ENCODE measurements around the gene AKT2. TPM values are rescaled to one million over a fixed set of nuclear protein-coding genes. Genes with fewer than 3 reads are reported as not detected.

Gene AKT2
- total RNA-seq, 1 experiment from 2014 or later, result 84.5 TPM

DNA sequence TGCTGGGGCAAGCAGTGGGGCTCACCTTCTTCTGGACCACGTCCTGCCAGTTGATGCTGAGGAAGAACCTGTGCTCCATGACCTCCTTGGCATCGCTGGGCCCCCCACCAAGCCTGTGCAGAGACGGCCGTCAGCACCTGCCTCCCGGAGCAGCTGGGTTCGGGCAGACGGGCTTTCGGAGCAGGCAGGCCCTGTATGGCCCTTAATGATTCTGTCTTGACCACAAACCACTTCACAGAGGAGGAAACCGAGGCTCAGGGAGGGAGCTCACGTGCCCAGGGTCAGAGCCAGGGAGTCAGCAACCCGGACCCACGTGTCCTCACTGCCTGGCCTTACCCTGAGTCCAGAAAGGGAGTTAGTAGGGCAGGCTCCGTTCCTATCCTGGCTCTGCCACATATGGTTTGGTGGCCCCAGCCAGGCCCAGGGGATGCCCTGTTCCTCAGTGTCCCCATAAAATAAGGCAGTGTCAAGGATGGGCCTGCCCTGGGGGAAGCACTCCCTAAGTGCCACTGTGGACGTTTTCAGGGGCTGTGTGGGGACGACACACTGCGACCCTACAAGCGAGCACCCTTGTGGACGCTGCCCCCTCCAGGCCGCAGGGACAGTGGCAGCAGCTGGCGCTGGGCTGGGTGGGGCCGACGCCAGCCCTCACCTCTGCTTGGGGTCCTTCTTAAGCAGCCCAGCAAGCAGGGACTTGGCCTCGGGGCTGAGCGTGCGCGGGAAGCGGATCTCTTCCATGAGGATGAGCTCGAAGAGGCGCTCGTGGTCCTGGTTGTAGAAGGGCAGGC is 49.7 kb downstream of the AKT2 start:
- DNase-seq (ENCODE audit: low read depth), result no peak

DNA sequence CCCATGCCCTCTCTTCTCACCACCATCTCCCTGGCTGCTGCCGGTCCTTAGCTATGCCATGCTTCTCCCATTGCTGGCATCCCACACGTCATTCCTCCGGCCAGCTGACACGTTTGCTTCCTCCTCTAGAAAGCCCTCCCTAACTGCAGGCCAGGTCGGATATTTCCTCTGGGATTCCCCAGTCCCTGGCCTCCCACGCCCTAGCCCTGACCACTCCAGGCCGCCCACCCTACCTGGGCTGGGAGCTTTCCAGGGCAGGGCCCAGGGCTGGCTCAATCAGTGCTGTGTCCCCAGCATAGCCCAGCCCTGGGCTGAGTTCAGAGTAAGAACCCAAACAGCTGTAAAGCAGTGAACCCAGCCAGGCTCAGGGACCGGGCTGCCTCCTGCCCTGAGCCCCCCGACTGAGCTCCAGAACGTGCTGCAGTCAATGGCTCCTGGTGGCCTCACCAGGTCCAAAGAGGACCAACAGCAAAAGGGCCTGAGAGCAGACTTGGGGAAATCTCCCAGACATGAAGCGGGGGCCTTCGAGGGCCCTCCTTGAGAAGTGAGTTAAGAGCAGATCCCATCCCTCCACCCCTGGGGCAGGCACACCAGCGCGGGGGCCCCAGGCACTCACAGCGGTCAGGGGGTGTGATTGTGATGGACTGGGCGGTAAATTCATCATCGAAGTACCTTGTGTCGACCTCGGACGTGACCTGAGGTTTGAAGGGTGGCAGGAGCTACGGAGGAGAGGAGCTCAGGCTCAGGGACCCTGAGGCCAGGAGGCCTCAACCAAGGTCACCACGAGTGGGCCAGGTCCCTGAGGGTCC is 50.5 kb downstream of the AKT2 start:
- no peak for DNase-seq (ENCODE audit: low read depth)

DNA sequence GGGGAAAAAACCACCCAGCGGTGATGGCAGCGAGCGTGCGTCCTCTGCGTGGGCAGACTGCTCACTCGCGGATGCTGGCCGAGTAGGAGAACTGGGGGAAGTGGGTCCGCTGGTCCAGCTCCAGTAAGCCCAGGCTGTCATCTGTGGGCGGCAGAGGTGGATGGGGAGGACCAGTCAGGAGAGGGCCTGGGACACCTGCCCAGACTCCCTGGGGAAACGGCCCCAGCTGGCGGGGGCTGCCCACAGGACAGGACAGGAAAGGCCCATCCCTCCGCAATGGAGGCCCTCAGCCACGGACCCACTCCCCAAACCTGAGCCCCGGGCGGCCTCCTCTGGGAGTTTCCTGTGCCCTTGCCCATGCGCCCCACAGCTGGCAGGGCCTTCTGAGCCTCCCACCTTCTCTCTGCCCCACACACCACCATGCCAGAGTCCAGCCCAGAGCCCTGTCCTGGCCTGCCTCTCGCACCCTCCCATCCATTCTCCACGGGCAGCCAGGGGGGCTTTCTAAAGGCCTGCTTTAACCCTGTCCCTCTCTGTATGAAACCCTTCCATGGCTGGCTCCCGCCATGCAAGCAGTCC is 51.2 kb downstream of the AKT2 start:
- DNase-seq (ENCODE audit: low read depth), result no peak

DNA sequence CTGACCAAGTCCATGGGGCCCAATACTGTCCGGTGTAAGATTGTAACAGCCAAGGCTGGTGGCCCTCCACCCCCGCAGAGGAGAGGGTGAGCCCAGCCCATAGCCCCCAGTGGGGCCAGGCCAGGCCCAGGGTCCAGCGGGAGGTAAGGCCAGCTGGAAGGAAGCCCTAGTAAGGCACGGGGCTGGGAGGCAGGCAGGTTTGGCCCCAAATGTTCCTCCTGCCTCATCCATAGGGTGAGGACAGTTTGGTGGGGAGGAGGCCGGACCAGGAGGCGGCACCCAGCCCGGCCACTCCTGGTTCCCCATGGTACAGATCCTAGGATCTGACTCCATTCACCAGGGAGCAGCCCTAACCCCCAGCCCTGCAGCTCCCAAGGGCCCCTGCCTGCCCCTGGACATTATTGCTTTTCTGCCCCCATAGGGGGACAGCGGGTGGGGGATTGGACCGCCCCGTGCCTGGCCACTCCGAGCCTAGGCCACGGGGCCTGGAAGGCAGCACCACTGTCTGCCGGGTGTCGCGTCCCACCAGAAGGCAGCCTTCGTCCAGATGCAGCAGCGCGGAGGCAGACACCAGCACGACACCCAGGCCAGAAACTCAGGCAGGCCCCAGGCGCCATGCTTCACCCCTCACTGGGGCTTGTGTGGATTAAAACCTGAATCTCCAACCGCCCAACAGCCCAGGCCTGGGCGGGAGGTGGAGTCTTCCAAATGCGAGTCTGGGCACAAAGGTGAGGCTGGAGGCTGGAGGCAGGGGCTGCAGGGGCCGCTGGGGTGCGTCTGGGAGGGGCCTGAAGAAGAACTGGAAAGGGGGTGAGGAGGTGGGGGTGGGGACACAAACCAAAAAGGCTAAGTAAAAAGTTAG is 52.0 kb downstream of the AKT2 start:
- DNase-seq (ENCODE audit: low read depth), result no peak

DNA sequence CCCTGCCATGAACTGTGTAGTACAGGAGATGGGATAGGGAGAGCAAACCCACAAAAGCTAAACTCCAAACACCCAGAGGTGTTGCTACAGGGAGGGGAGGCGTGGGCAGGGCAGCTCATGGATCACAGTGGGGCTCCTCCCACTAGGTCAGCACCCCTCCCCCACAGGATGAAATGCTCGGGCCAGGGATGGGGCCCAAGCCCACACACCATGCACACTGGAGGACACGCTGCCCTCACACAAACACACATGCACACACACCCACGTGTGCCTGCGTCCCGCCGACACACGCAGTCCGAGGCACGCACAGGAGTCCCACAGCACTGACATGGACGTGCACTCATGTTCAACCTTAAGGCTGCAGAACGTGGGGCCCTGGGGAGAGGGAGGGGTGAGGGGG is 52.7 kb downstream of the AKT2 start:
- DNase-seq (ENCODE audit: low read depth), result no peak

DNA sequence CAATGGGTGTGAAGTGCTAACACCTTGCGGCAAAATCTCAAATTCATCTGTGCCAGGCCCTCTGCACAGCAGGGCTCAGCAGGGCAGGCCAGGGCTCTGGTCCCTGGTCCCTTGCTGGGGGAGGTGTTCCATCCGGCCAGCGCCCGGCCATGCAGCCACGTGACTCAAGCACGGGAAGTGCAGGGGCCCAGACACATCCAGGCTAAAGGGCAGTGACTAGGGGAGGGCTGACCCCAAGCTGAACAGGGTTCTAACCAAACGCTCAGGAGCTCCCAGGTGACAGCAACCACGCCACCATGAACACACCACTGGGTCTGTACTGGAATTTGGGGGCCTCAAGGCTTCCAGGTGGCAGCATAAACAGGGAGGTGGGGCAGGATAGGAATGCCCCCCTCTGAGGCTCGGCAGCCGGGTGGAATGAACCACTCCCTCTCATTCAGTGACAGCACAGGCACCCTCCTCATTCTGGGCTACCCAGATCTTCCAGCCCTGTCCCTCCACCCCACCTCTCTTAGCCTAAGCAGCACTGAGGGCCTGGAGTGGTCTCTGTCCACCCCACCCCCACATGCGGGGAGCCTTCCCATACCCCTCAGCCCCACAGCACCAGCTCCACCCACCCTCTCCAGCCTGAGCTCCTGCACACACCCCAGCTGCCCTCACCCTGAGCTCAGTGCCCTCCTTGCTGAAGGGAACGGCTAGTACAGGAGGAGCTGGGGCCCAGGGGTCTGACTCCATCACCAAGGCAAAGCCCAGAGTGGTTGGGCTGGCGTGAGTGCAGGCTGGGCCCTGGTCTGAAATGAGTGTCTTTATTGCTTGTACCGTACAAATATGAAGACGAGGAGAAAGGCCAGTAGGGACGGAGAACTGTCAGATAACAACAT is 53.4 kb downstream of the AKT2 start:
- DNase-seq (ENCODE audit: low read depth), result peak; percentile 41

DNA sequence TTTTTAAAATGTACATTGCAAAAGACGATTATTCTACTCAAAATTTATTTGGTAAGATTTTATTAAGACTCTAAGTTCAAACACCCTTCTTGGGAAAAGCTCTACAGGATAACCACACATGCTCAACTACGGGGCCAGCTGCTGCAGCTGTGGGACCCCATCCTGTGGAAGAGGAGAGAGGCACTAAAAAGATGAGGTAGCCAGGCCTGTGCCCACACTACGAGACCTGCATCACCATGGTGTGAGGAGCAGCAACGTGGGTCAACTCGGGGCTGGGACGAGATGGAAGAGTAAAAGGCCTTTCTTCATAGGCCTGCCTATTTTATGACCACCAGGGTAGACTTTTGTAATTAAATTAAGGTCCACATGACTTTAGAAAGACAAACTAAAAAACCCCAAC is 54.1 kb downstream of the AKT2 start:
- no peak for DNase-seq (ENCODE audit: low read depth)

DNA sequence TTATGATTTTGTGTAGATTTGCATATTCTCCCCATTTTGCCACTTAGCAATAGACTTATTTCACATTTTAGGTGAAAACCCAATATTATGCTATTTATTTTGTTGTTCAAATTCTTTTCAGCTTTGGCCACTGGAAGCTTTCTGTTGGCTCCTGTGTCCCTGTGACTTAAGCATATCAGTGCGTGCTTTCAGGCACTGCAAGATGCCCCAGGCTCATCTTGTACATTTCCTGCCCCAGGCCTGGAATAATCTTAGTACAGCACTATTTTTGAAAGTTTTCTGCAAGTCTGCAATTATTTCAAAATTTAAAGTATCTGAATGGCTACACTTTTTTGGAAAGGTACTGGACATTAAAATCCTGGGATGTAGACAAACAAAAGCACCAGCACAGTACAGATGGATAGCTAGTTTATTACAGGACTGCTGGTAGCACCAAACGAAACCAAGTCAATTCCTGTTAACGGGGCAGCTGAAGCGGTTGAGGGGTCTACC is 55.2 kb downstream of the AKT2 start:
- no peak for DNase-seq (ENCODE audit: low read depth)

DNA sequence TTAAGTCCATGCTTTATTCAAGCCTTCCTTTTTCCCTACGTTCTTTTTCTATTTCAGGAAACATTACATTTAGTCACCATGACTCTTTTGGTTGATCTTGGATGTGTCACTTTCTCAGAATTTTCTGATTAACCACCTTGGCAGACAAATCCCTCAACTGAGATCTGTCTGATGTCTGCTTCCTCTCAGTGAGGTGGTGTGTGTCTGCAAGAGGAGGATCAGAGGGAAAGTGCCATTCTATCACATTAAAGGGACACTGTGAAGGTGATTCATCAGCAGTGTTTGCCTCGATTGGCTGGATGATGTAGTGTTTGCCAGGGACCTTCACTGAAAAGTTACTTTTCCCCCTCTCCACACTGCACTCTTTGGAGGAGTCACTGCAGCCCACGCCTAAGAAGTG is 55.7 kb downstream of the AKT2 start:
- peak; percentile 39 for DNase-seq (ENCODE audit: low read depth)

DNA sequence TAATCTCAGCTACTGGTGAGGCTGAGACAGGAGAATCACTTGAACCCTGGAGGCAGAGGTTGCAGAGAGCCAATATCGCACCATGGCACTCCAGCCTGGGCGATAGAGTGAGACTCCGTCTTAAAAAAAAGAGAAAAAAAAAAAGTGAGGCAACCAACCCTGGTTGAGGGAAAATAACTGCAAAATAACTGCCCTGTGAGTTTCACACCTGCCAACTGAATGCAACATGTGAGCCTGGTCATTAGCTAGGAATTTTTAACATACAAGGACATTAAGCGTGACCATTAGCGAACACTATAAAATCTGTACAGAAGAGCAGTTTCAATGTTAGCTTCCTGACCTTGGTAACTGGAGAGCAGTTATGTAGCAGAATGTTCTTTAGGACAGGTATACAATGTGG is 56.3 kb downstream of the AKT2 start:
- DNase-seq (ENCODE audit: low read depth), result no peak

DNA sequence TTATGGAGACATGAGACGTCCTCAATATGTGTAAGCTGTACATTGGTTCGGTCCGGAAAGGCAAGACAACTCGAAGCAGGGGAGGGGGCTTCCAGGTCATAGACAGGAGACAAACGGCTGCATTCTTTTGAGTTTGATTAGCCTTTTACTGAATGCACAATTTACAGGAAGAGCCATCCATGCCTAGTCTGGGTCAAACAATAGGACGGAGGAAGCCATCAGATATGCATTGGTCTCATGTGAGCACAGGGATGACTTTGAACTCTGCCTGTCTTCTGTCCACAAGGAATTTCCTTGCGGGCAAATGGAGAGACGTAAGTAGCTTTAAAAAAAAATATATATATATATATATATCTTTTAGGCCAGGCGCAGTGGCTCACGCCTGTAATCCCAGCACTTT is 56.8 kb downstream of the AKT2 start:
- DNase-seq (ENCODE audit: low read depth), result no peak

DNA sequence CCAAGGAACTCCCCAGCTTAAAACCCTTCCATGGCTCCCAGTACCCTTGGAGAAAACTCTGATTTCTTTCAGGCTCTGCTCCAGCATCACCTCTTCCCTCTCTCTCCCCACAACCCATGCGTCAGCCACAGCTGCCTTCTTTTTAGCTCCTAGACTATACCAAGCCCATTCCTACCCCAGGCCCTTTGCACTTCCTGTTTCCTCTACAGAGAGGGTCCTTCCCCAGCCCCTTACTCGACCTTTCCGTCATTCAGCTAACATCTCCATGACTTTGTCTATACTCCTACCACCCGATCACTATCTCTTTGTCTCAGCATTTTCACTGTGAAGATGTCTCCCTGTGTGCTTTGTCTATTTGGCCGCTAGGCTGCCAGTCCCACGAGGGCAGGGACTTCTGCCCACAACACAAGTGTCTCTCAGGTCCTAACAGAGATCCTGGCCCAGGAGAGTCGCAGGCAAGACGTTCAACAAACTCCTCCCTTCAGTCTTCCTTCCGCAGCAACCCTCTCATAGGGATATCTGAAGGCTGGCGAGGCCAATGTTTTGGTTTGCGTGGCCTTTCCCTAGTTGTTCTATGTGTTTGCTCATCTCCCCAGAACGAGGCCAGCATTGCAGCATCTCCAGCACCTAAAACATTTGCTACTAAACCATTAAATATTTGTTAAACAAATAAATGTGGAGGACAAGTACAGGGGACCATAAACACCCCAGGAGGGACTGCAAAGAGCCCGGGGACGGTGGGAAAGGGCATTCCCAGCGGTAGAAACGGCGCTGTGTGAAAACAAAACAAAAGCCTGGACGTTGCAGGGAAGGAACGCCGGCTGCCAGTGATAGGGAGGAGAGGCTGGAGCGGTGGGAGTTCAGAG is 59.5 kb downstream of the AKT2 start:
- no peak for DNase-seq (ENCODE audit: low read depth)

DNA sequence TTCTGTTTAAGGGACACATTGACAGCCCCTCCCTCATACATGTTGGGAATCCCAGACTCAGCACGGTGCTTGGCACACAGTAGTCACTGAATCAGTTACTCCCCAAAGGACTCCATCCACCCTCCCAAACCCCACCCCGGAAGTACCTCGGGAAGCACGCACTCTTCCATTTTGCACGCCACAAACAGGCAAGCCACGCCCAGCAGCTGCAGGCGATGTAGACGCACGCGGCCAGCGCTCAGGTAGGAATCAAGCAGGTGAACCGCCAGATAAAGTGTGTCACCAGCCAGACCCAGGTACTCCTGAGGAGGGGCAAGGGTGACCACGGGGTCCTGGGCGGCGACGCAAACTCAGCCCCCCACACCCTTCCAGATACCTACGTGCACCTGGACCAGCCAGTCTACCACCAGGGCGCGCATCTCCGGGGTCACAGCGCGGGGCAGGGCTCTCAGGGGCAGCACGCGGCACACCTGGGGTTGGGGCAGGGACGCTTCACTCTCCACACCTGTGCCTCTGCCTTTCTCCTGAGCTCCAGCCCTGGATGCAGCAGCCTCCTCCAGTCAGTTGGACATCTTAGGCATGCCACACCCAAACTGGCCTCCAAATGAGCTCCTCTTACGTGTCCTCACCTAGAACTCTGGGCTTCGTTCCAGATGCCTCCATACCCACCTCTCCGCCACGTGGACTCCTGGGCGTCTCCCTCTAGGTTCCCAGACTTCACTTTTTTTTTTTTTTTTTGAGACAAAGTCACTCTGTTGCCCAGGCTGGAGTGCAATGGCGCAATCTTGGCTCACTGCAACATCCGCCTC is 60.6 kb downstream of the AKT2 start:
- no peak for DNase-seq (ENCODE audit: low read depth)

DNA sequence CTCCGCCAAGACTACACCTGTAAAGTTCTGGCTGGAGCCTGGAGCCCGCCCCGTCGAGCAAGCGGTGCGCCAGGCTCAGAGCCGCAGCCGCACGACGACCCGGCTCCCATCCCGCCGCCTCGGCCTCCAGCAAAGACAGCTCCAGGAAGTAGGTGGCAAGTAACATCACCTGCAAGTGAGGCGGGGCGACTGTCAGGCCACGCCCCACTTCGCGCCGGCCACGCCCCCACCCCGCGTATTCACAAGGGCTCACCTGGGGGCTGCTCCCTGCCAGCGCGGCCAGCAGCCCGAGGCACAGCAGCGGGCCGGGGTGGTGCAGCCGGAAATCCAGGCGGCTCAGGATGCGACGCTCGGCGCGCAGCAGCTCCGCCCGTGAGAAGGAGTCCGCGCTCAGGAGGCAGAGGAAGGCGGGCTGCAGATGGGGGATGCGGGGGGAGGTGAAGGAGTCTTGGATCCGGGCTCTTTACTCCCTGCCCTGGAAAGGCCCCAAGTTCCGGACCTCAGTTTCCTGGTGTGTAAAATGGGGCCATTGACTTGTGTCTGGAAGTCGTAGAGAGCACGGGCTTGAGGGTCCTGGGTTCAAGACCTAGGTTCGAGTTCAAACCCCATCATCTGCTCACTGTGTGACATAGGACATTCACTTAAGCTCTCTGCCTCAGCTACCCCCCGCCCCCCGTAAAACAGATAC is 61.9 kb downstream of the AKT2 start:
- DNase-seq (ENCODE audit: low read depth), result no peak

DNA sequence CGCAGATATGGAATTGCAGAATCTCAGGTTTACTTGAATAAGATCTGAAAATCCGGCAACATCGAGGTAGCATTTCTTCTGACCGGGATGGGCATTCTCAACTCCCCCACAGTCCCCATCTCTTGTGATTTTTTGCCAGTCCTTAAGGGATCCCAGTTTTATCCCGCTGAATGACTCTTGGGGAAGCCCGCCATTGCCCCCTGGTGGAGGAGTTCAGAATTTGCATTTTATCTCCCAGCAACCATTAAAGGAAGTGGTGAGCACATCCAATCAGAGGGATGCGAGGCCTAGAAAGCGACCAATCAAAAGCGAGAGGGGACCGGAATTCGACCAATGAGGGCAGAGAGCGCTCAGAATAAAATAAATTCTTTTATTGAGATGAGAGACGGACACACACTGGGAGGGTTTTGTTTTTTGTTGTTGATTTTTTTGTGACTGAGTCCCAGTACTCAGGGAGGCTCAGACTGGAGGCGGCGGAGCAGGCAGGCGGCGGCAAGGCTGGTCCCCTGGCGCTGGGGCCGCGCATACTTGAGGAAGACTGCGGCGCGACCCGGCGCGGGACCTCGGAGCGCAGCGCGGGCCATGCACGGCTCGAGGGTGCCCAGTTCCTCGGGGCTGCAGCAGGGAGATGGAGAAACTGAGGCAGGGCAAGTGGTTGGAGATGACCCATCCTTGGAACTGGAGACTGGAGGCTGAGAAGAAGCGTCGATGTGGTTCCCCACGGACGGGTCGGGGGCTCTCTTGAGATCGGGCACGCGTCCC is 63.1 kb downstream of the AKT2 start:
- DNase-seq (ENCODE audit: low read depth), result peak; percentile 82

DNA sequence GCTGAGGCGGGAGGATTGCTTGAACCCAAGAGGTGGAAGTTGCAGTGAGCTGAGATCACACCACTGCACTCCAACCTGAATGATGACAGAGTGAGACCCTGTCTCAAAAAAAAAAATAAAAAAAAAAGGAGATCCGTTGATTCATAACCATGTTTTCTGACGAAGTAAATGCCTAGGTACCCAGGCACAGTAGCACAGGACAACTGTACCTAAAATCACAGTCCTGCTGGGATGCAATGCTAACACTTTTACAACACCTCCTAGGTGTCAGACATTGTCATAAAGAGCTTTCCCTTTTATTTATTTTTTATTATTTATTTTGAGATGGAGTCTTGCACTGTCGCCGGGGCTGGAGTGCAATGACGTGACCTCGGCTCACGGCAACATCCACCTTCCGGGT is 64.5 kb downstream of the AKT2 start:
- no peak for DNase-seq (ENCODE audit: low read depth)

DNA sequence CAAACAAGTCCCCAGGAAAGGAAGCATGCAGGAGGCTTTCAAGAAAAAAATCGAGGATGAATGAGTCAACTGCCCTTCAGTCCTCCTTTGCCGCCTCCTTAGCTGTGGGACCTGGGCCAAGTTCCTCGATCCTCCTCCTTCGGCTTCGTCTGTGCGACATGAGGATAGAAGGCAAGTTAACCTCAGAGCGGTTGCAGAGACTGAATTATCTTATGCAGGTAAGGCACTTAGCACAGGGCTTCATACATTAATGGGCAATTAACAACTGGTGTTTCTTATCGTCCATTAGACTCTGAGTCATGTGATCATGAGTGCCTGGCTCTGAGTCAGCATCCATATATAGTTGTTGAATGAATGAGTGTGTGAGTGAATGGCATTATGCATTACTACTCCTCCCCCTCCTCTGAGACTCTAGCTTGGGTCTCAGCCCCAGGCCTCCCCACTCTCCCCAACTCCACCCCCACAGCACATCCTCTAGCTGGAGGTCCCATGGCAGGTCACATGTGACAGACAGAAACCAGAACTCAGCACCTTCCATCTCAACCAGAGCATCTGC is 65.3 kb downstream of the AKT2 start:
- peak; percentile 88 for DNase-seq (ENCODE audit: low read depth)

Measured in Daoy (cell line).